GM15510 (cell line): ENCODE data around the gene THRB.

ENCODE experiments used
- POLR2A ChIP-seq: IDR thresholded peaks from 3 replicates; pipeline ENCODE4 v1.6.1; 2011; ENCODE audit warnings: borderline replicate concordance; ENCODE audit not compliant: insufficient read length; ENCODE audit errors: extremely low read depth

Gene THRB

DNA sequence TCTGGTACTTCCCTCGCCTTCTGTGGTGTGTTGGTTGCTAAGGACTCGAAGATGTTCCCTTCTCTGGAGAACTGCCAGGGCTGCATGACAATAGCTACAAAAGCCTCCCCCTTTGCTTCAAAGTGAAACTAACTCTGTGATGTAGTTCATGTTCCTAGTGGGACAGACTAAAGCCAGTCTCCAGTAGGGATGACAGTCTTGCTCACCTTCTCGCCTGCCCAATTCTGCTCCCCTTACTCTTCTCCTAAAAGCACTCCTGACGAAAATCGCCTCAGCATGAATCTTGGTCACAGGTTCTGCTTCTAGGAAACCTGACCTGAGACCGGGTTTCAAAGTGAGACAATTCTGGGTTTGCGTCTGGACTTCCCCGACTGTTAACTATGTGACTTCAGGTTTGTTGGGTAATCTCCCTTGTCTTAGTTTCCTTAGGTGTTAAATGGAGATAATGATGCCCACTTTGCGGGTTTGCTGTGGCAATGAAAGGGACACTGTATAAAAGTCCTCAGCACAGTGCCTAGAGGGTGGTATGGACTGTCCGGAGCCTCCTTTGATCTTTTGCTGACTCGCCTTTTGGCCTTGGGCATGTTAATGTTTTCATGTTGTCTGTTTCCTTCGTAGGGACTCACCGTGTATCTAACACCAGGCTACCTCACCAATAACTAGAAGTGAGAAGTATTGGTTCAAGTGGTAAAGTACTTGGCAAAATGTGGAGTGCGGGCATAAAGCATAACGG, 24.9 kb upstream of the THRB start:
- TF ChIP-seq POLR2A = no peak

DNA sequence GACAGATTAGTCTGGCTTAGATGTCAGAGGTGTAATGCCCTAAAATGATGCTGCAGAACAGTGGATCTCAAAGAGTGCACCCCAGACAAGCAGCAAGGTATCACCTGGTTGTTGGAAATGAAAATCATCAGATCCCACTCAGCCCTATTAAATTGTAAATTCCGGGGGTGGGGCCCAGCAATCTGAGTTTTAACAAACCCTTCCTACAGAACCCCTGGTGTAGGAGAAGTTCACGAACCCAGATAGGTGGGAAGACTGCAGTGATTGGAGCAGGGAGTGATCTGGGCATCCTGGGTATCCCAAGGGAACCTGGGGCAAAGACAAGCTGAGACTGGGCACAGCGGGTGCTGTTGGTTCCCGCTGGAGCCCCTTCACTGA, 24.3 kb upstream of the THRB start:
- no peak for TF ChIP-seq POLR2A

DNA sequence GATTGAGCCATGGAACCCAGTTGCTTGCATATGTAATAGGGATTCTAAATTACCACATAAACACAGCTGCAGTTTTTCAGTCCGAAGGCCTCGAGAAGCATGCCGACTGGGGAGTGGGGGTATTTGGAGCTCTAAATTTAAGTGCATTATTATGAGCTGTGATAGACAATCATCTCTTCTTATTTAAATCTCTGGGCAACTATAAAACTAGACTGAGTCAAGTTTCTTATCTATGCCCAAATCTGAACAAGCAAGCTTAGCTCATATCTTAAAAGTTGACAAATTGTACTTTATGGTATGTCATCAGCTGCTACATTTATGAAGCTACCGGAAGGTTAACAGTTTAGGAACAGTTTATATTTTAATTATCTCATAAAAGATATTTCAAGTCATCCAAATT, 19.5 kb upstream of the THRB start:
- no peak for TF ChIP-seq POLR2A

DNA sequence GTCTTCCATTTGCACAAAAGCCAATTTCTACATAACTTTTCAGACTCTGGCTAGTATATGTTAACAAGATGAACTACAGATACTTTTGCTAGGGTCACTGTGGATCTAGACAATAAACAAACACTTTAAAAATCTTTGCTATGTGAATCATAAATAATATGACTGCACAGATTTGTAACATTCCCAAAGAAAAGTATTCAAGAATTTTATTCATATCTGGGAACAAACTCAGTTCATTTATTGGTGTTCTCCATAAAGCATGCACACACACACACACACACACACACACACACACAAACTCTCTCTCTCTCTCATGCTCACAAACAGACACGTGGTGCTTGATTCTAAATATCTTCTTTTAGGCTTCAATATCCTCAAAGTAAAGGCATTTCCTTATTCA, 18.8 kb upstream of the THRB start:
- no peak for TF ChIP-seq POLR2A

DNA sequence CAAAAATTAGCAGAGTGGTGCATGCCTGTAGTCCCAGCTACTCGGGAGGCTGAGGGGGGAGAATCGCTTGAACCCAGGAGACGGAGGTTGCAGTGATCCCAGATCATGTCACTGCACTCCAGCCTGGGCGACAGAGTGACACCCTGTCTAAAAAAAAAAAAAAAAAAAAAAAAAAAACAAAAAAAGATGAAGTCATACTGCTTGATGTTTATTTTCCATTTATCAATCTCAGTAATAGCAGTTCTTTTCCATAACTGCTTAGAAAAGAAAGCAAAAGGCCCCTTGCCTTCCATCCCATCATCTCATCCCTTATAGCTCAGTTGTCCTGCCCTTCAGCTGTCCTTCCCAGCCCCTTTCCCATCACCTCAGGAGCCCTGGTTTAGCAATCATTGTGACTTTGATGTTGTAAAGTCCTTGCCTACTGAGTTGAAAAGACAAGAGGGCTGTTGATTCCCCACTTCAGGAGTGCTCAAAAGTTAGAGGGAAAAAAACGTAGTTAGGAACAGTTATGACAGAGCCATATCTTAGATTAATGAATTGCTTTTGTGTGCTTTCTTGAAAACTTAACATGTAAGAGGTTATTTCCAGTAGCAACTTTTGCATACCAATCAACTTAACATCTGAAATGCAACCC, 18.0 kb upstream of the THRB start:
- no peak for TF ChIP-seq POLR2A

DNA sequence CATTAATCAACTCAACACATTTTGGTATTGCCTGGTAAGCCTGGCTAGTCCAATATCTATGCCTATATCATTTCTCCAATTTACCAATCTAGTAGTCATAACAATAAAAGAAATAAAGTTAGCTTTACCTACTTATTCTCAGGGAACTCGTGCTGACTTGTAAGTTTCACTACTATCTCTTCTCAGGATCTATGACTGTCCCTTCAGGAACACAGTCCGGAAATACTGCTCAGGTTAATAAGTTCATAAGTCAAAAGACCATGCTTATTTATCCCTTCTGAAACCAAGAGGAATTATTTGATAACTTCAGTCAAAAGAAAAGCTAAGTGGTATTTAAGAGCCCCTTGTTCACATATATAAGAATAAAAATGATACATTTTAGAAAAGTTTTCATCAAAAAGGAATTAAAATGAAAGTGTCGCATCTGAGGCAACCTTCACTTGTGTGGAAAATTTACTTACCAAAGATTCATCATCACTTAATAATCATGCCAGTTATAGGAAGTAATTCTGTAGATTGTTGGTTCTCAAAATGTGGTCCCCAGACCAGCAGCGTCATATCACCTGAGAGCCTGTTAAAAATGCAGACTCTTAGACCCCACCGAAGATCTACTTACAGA, 15.5 kb upstream of the THRB start:
- no peak for TF ChIP-seq POLR2A

DNA sequence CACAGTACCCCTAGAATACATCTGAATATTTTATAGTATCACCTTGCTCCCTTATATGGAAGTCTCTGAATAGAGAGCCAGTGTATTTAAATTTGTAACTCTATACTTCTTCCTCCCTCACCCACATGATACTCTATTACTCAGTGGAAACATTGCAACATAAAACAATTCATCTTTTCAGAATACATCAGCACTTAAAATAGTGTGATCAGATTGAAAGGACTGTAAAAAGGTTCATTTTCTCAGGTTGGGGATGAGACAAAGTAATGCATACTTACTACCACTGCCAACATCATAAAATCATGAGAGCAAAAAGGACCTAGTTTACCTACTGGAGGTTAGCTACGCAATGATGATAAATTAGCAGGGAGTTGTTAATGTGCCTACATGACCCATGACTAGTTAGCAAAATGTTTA, 13.8 kb upstream of the THRB start:
- TF ChIP-seq POLR2A = no peak

DNA sequence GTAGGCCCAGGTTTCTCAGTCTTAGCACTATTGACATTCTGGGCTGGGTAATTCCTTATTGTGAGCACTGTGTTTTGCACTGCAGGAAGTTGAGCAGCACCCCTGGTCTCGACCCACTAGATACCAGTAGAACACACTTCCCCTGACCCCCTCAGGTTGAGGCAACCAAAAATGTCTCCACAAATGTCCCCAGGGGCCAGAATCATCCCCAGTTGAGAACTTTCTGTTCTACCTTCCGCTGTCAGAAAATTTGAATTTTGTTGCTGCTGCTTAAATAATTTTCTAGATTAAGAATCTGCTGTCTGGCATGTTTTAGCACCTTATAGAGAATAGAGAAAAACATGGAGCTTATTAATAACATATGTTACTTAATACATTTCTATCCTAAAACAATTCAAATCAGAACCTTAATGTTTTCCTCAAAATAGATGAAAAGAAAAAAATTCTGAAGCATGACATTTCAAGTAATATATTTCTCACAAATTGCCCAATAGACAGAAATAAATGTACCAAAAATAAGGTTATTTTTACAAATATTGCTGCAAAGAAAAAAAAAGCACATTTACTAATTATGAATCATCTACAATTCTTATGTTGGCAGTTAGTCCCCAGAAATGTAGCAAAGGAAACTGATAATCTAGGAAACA, 13.2 kb upstream of the THRB start:
- no peak for TF ChIP-seq POLR2A

DNA sequence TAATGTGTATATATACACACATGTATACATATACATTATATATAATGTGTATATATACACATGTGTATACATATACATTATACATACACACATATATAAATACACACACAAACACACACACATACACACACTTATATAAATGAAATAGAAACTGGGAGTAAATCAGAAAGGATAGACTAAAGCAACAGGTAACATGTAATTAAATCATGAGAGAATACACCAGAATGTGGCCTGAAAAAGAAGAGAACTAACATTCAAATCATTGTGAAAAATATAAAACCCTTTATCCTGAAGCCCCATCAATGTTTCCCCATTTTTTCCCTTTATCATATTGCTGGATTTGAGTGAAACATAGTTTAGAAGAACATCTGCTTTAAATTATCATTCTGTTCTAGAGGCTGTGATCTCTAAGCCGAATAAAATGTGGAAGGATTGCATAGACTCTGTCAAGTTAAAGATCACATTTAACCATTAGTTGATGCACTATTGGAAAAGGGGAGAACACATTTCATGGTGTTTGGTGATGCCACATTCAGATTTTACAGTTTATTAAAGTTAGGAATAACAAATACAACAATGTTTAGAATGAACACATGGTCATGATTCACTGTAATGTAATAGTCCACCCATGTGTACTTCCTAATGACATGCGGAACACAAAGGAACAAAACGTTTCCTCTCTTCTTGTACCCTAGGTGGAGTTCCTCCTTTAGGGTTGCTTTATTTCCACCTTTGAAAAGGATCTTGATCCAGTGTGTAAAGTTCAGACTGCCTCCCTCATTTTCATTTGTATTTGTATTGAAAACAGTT, 12.5 kb upstream of the THRB start:
- no peak for TF ChIP-seq POLR2A

DNA sequence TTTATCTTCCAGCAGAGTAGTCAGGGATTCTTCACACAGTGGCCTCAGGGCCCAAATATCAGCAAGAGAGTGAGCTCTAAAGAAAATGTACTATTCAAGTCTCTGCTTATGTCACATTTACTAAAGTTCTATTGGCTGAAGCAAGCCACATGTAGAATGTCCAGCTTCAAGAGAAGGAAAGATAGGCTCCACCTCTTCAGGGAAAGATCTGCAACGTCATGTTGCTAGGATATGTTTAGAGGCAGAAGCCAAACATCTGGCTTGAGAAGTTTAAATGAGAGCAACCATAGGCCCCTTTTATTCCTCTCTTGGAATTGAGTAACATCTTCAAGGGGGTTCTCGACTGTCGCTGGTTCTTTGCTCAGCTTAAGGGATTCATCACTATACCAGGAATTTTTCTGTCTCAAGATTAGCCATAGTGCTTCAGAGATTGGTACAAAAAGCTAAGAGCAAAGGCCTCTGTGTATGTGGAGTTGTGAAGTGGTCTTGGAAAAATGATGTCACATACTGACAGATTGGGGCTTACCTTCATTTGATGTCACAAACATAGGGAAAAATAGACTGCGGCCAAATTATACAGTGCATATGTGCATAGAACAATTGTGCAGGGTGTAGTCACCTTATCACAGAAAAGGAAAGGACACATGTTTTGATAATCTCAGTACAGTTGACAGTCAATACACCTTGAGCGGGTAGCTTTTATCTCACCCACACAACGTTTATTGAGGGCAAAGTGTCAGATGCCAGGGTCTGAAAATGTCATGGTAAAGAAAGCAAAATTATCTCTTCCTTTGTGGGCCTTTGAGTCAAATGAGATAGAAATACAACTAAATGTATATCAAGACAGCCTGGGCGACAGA, 11.3 kb upstream of the THRB start:
- no peak for TF ChIP-seq POLR2A

DNA sequence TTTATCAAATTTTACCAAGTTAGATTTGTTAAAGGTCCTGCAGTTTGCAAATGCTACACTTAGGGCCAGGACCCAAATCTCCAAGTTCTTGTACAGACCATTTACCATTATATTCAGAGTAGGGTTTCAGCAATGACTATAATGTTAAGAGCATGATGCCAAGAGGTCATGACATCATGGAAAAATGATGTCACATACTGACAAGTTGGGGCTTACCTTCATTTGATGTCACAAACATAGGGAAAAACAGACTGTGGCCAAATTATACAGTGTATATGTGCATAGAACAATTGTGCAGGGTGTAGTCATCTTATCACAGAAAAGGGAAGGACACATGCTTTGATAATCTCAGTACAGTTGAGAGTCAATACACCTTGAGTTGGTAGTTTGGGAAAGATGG, 10.1 kb upstream of the THRB start:
- TF ChIP-seq POLR2A = no peak

DNA sequence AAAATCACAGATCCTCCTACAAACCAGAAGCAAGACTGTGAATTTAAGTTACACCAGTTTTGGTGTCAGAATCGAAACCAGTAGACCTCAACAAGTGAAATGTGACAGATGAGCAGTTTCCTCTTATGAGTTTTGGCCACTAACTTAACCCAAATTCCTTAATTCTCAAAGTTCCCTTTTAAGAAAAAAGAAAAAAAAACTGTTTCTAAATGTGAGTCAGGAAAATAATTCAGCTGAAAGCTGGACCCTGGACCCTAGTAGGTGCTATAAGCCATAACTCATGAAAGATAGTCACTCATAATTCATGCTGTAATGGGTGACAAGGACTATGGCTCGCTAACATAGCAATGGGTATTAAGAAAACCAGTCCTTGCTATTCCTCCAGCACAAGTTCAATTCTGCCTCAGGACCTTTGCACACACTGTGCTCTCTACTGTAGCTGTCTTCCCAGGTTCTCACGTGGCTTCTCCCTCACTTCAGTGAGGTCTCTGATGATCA, 9.0 kb upstream of the THRB start:
- TF ChIP-seq POLR2A = no peak

DNA sequence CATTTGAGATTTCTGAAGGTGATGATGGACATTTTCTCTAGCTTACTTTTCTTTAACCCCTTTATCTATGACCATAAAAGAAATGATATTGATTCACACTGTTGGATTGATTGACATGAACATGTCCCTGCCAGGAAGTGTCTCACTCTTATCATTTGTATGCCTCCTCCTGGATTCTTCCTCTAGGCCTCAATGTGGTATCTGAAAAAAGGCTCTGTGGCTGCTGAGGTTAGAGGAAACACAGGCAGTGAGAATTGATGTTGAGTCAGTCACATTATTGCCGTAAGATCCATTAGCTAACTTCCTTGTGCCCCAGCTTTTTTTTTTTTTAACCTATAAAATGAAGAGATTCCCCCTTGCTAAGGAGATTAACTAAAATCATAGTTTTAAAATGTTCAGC, 8.0 kb upstream of the THRB start:
- no peak for TF ChIP-seq POLR2A

DNA sequence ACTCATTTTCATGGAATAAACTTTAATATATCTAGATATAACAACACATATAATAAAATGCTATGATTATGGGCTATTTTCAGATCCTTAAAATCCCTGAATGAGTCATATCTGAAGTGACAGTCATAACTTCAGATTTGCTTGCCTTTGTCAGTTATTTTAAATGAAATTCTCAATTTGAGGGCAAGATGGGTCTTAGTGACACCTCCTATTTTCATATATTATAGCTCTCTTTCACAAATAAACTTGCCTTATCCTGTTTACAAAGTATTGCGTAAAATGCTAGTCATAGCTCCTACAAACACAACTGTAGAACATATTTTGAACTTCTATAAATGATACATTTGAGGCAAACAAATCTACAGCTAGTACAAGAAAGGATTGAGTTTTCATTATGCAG, 6.2 kb upstream of the THRB start:
- TF ChIP-seq POLR2A = no peak
